Hematopoietic multipotent progenitor cell treated with erythropoietin and hydrocortisone succinate and interleukin-3 and kit ligand, for 6 days (in vitro differentiated cells): ENCODE data around the gene P2RY13.
A peak's percentile ranks its signal among the peaks of the same experiment; 100 is the strongest.

Experiments used
- DNase-seq: peaks from one replicate; pipeline ENCODE4 v3.0.0-alpha.2; 2015

P2RY13 gene

DNA sequence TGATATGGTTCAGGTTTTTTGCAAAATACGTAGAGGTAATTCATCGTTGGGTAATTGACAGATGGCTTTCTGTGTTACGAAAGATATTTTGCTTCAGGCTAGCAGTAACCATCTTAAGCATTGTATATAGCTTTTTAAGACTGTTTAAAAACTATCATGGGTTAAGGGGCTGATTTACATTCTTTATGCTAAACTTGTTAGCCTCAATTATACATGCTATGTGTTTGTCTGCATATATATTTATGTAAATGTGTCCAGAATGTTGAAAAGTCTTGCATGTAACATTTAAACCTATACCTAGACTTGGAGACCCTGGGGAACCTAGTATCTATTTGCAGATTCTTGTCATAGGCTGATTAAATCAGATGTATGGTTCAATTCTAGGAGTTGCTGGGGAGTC lies 39.9 kb downstream of the P2RY13 start:
- DNase-seq: no peak

DNA sequence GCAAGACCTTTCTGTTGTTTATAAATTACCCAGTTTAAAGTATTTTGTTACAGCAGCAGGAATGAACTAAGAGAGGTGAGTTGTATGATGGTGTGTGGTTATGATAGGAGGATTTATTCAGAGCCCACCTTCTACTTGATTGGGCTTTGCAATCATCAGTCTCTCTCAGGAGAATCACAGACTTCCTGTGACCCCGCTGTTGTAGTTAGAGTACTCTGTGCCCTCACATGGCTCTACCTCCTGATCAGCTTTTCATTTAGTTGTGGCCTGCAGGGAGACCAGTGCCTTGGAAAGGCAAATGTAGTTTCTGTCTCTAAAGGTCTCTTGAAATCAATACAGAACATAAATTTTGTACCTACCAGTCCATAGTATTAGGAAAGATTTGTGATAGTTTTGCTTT lies 43.4 kb downstream of the P2RY13 start:
- DNase-seq: no peak

DNA sequence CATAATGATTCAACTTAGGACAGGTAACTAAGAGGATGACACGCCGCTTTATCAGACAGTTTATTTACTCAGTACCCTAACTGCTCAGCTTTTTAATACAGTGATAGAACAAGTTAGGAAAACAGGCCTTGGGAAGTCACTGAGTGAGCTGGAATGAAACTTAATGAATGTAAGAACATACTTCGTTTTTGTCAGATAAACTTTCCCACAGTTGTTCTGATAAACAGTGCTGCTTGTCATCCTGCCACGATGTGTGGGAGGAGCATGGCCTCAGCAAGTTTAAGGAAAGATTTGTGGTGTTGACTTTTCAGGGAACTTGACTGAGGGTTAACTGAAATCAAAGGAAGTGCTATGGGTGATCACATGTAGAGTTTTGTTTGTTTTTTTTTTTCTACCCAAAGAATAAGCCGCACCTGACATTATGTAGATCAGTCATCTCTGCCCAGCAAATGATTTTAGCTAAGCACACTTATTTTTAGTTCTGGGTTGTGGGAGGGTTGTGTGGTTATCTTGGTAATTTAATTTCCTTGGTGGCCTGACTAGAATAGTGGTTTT lies 45.4 kb downstream of the P2RY13 start:
- peak; percentile 63 for DNase-seq

DNA sequence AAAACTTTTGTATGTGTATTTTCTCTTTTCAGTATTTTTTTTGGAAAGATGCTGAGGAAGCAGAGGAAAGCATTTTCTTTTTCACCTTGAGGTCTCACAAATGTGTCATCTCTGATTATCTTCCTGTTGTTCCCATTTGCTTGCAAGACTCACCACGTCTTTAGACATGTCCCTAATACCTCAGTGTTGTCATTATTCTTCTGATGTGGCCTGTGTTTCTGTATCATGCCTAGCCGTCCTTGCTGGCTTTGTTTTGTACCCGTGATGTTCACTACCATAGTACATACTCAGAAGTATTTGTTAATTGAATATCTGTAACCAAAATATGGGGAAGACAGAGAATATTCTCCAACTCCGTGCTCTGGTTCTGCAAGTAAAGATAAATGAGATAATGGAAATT lies 46.0 kb downstream of the P2RY13 start:
- DNase-seq: peak; percentile 5

DNA sequence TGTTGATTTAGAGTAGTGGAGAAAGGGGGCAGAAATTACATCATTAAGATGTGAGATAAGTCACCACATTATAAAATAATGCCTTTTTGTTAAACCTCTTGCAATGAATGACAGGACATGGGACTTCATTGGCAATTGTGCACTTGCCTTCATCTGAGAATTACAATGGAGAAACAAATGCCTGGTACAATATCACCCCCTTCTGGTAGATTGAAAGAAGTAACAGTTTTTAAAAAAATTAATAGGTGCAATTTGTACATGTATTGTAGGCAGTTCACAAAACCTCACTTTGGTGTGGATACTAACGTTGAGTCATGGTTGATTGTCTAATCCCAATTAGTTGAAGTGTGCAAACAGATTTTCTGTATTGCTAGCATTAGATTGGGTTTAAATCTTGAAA lies 46.4 kb downstream of the P2RY13 start:
- DNase-seq: peak; percentile 83

DNA sequence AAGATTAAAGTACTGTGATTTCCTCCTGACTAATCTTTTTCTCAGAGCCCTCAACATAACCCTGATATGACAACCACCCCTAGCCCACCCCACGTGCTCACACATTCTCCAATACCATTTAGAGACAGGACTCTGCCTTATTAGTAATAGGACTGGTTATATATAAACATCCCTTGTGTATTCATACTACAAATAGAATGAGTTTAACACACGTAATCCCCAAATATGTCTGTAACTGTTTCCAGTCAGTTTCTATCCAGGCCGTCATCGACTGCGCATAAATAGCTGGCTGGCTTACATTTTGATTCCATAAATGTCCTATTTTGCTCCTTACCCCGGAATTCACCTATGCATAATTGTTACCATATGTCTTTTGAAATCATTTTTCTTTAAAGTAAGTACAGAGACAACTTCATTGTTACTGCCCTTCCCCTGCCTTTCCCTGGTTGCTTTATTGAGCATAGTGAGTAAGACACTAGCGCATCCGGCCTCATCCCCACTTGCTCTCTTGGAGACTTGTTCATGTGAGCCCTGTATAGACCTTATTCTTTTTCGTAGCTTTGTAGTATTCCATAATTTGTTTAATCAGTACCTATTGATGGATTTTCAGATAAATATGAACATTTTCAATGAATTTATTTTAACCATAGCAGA lies 47.6 kb downstream of the P2RY13 start:
- DNase-seq: no peak

DNA sequence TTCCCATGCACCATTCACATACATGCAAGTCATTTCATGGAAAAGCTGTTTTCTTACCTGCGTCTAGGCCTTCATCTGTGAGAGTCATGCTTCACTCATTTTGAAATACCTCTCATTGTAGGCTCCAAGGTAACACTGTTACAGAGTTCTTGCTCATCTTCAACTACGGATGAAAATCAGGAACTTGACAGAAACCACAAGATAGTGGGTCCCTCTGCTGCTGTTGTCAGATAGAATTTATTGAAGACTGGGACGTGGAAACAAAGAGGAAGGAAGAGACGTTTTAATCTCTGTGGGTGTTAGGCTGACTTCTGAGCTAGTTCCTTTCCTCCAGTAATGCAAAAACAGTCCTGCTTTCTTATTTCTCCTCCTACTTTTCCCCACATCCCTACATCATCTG lies 51.1 kb downstream of the P2RY13 start, which contains the start of gene P2RY14:
P2RY14 (minus strand) TSS at position 313 of the 400 bp plus-strand sequence. CDS start 64,226 bp downstream, outside the sequence.
- peak; percentile 75 for DNase-seq

DNA sequence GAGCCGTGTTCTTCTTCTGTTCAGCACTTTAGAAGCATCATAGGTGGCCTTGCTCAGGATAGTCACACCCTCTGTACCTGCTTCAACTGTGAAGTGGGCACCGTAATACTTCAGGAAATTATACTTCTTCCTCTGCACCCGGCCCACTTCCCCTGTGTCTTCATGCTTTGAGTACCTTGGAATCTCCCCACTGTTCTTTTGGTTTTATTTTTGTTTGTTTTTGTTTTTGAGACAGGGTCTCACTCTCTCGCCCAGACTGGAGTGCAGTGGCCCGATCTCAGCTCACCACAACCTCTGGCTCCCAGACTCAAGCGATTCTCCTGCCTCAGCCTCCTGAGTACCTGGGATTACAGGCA lies 52.7 kb downstream of the P2RY13 start:
- no peak for DNase-seq
